GM18951 (cell line): ENCODE measurements around the gene KDM5D.

Source experiments
- POLR2A ChIP-seq: IDR thresholded peaks from 4 replicates; pipeline ENCODE4 v1.6.1; 2011; ENCODE audit warnings: mild to moderate bottlenecking; ENCODE audit not compliant: insufficient read length, insufficient read depth; ENCODE audit errors: extremely low read depth
- in situ Hi-C: fragments of 300-500 bp; cut with MboI; formaldehyde crosslinking; loops from one replicate; pipeline ENCODE4 v1.12.0; 2022; ENCODE audit warnings: low sequenced_read_pairs, mixed read lengths, inconsistent platforms; ENCODE audit not compliant: unreplicated experiment

KDM5D gene

GRCh38 chrY:19744381-19745378 is at the start of gene KDM5D:
Gene KDM5D, minus strand, starts transcription at chrY:19744726. Its CDS starts 192 bp downstream, at chrY:19744534.
- in situ Hi-C loops = no loop called here
- TF ChIP-seq POLR2A = no peak

GRCh38 chrY:19768375-19768774 is 23.8 kb upstream of the KDM5D start:
- in situ Hi-C loops = no loop called here
- no peak for TF ChIP-seq POLR2A

GRCh38 chrY:19743331-19743730 is 1.2 kb downstream of the KDM5D start:
- in situ Hi-C loops = no loop called here
- no peak for TF ChIP-seq POLR2A

- in situ Hi-C loops = no loop called here
- no peak for TF ChIP-seq POLR2A
Observed at GRCh38 chrY:19742153-19742552, 2.4 kb downstream of the KDM5D start.

GRCh38 chrY:19734425-19734824 is 10.1 kb downstream of the KDM5D start:
- in situ Hi-C loops = no loop called here
- no peak for TF ChIP-seq POLR2A

GRCh38 chrY:19717950-19718349 is 26.6 kb downstream of the KDM5D start:
- no peak for TF ChIP-seq POLR2A
- in situ Hi-C loops = no loop called here

- in situ Hi-C loops = no loop called here
- no peak for TF ChIP-seq POLR2A
Observed at GRCh38 chrY:19717146-19717545, 27.4 kb downstream of the KDM5D start.

GRCh38 chrY:19715226-19715625 is 29.3 kb downstream of the KDM5D start:
- TF ChIP-seq POLR2A = no peak
- in situ Hi-C loops = no loop called here

- in situ Hi-C loops = no loop called here
- no peak for TF ChIP-seq POLR2A
Observed at GRCh38 chrY:19713430-19713829, 31.1 kb downstream of the KDM5D start.

GRCh38 chrY:19706273-19706672 is 38.3 kb downstream of the KDM5D start:
- in situ Hi-C loops = no loop called here
- TF ChIP-seq POLR2A = no peak

- in situ Hi-C loops = no loop called here
- no peak for TF ChIP-seq POLR2A
Observed at GRCh38 chrY:19698495-19698894, 46.0 kb downstream of the KDM5D start.

- no peak for TF ChIP-seq POLR2A
Observed at GRCh38 chrY:19680821-19681220, 63.7 kb downstream of the KDM5D start.

More at GRCh38 chrY:19680821-19681220, 63.7 kb downstream of the KDM5D start:
- in situ Hi-C loops = no loop called here
